Right ventricle myocardium inferior (tissue), 1 donor: ENCODE results near the gene DNTT. TPM values are rescaled to one million over a fixed set of nuclear protein-coding genes. Genes with fewer than 3 reads are reported as not detected.
A peak's percentile ranks its signal among the peaks of the same experiment; 100 is the strongest.

Source experiments
- ATAC-seq: fragments of 200-7000 bp; cut with Tn5 transposase; one replicate; pipeline ENCODE4 v1.9.1; 2020; ENCODE audit warnings: mild to moderate bottlenecking, moderate library complexity
- DNase-seq: peaks from one replicate; pipeline ENCODE4 v3.0.0; 2021; ENCODE audit errors: missing footprints
- intact Hi-C: fragments of 100-400 bp; cut with DNase I; formaldehyde crosslinking; loops from one replicate; pipeline ENCODE4 v1.11.0; 2022
- total RNA-seq: library from RNA; stranded (reverse); fragmentation: NEBNext Ultra II Directional; extraction: Animal tissue kit (Norgen Biotek cat#: 25700); gene quantifications from one replicate; pipeline ENCODE4 v1.2.1, GENCODE V29; 2021
- donor health status: DM: no; HTN: yes; CAD: no; lungs with severe emphysema.

The DNTT gene
- total RNA-seq, 1 donor from 2014 or later, result not detected

GRCh38 chr10:96365571-96365970 is 61.3 kb downstream of the DNTT start:
- no peak for ATAC-seq
- intact Hi-C loops, result no loop called here

GRCh38 chr10:96366508-96366907 is 62.3 kb downstream of the DNTT start:
- no peak for ATAC-seq
- DNase-seq, result no peak
- intact Hi-C loops, result no loop called here

More at GRCh38 chr10:96365571-96365970, 61.3 kb downstream of the DNTT start:
- no peak for DNase-seq

GRCh38 chr10:96367470-96367869 is 63.2 kb downstream of the DNTT start:
- intact Hi-C loops, result no loop called here
- ATAC-seq, result peak; percentile 77
- no peak for DNase-seq

GRCh38 chr10:96368971-96369370 is 64.7 kb downstream of the DNTT start:
- DNase-seq (no peak), ATAC-seq (no peak)
- intact Hi-C loops, result no loop called here

GRCh38 chr10:96369890-96370583 is 65.8 kb downstream of the DNTT start:
- no peak for ATAC-seq
- intact Hi-C loops, result loop anchor here (5.0 to 10.0 kb wide), 2 partner anchors 462 to 655 kb away; partner anchors contain the start of gene LCOR
- no peak for DNase-seq

- intact Hi-C loops, result loop anchor here (5.0 to 10.0 kb wide), 2 partner anchors 462 to 654 kb away; partner anchors contain the start of gene LCOR
- ATAC-seq (no peak), DNase-seq (no peak)
Observed at GRCh38 chr10:96370584-96371157, 66.4 kb downstream of the DNTT start.

GRCh38 chr10:96371356-96371755 is 67.1 kb downstream of the DNTT start:
- DNase-seq, result no peak
- intact Hi-C loops, result loop anchor here (5.0 to 10.0 kb wide), 2 partner anchors 461 to 653 kb away; partner anchors contain the start of gene LCOR
- ATAC-seq, result no peak

- intact Hi-C loops, result loop anchor here (5.0 to 10.0 kb wide), 2 partner anchors 458 to 651 kb away; partner anchors contain the start of gene LCOR
- DNase-seq, result no peak
- ATAC-seq, result no peak
Observed at GRCh38 chr10:96374004-96374403, 69.8 kb downstream of the DNTT start.

GRCh38 chr10:96374639-96374984 is 70.4 kb downstream of the DNTT start:
- ATAC-seq, result no peak
- DNase-seq, result no peak
- intact Hi-C loops, result loop anchor here (5.0 to 10.0 kb wide), 2 partner anchors 458 to 650 kb away; partner anchors contain the start of gene LCOR

GRCh38 chr10:96374985-96375830 is 71.0 kb downstream of the DNTT start:
- DNase-seq, result peak; percentile 85
- ATAC-seq, result peak; percentile 85
- intact Hi-C loops, result loop anchor here (1.0 to 10.0 kb wide), 5 partner anchors 138 to 650 kb away; partner anchors contain the start of genes LCOR and TLL2

- intact Hi-C loops, result loop anchor here (5.0 to 10.0 kb wide), 3 partner anchors 181 to 648 kb away; no protein-coding TSS in a partner anchor
- ATAC-seq (no peak), DNase-seq (no peak)
Observed at GRCh38 chr10:96376483-96376882, 72.2 kb downstream of the DNTT start.

GRCh38 chr10:96377816-96378294 is 73.6 kb downstream of the DNTT start:
- ATAC-seq (peak; percentile 63), DNase-seq (peak; percentile 73)
- intact Hi-C loops, result loop anchor here (5.0 to 10.0 kb wide), 3 partner anchors 179 to 647 kb away; no protein-coding TSS in a partner anchor

- no peak for ATAC-seq
- no peak for DNase-seq
- intact Hi-C loops, result loop anchor here (5.0 to 10.0 kb wide), 3 partner anchors 179 to 646 kb away; no protein-coding TSS in a partner anchor
Observed at GRCh38 chr10:96378741-96379140, 74.5 kb downstream of the DNTT start.

- ATAC-seq (no peak), DNase-seq (no peak)
- intact Hi-C loops, result loop anchor here (5.0 to 10.0 kb wide), 3 partner anchors 178 to 645 kb away; no protein-coding TSS in a partner anchor
Observed at GRCh38 chr10:96379758-96380157, 75.5 kb downstream of the DNTT start.

- DNase-seq, result no peak
- intact Hi-C loops, result no loop called here
- no peak for ATAC-seq
Observed at GRCh38 chr10:96380821-96381220, 76.6 kb downstream of the DNTT start.

- no peak for DNase-seq
- no peak for ATAC-seq
- intact Hi-C loops, result no loop called here
Observed at GRCh38 chr10:96384506-96384905, 80.3 kb downstream of the DNTT start.

GRCh38 chr10:96387161-96387560 is 82.9 kb downstream of the DNTT start:
- ATAC-seq (no peak), DNase-seq (no peak)
- intact Hi-C loops, result no loop called here

GRCh38 chr10:96387601-96388000 is 83.4 kb downstream of the DNTT start:
- no peak for ATAC-seq
- intact Hi-C loops, result no loop called here

More at GRCh38 chr10:96387601-96388000, 83.4 kb downstream of the DNTT start:
- DNase-seq, result no peak
